Common myeloid progenitor, CD34-positive (primary cell): ENCODE measurements around the gene RASSF3.
"Not testable (repeated sequence)": the region's sequence is repeated elsewhere in the genome, so short reads cannot be mapped to it uniquely, and the experiment has no call there.

Experiments used
- CTCF ChIA-PET: fragments of 350-600 bp; sonication (Branson Sonifier 250); formaldehyde crosslinking; loops from one replicate; lab custom pipeline; 2021; ENCODE audit warnings: antibody characterized with exemption; lab: Charles Lee
- POLR2A ChIA-PET: fragments of 350-600 bp; sonication (Branson Sonifier 250); formaldehyde crosslinking; loops from one replicate; lab custom pipeline; 2021; ENCODE audit warnings: antibody characterized with exemption; lab: Charles Lee
- DNase-seq, 3 donors: peaks; one replicate each; pipeline versions ENCODE4 v3.0.0 to v3.0.0-alpha.2; 2013
- H3K27ac ChIP-seq, 2 experiments: 1 replicate in 1 of 2; 2 replicates in 1 of 2; pipeline ENCODE4 v1.7.0; 2013; ENCODE audit warnings: inconsistent platforms in 2 of 2, low read length in 2 of 2, mild to moderate bottlenecking in 2 of 2, low read depth in 1 of 2, moderate library complexity in 1 of 2; ENCODE audit not compliant: severe bottlenecking in 2 of 2, insufficient read depth in 1 of 2, poor library complexity in 1 of 2
- H3K27me3 ChIP-seq, 5 experiments: replicated peaks in 2 of 5; 1 replicate in 3 of 5; 2 replicates in 2 of 5; pipeline versions ENCODE4 v1.6.1 to v1.7.0; 2013; ENCODE audit warnings: low read length in 4 of 5, mild to moderate bottlenecking in 2 of 5, moderate library complexity in 2 of 5, inconsistent platforms in 1 of 5; ENCODE audit not compliant: insufficient read depth in 5 of 5, control insufficient read depth in 4 of 5
- H3K36me3 ChIP-seq, 4 experiments: 1 replicate in 2 of 4; 2 replicates in 2 of 4; pipeline versions ENCODE4 v1.6.1 to v1.7.0; 2013; ENCODE audit warnings: low read length in 3 of 4, control low read depth in 1 of 4, mild to moderate bottlenecking in 1 of 4; ENCODE audit not compliant: control insufficient read depth in 4 of 4, insufficient read depth in 4 of 4
- H3K4me1 ChIP-seq, 4 experiments: 1 replicate in 3 of 4; 2 replicates in 1 of 4; pipeline versions ENCODE4 v1.6.1 to v1.7.1; 2013; ENCODE audit warnings: low read length in 3 of 4, mild to moderate bottlenecking in 3 of 4, control low read depth in 1 of 4, inconsistent platforms in 1 of 4, moderate library complexity in 1 of 4; ENCODE audit not compliant: control insufficient read depth in 4 of 4, insufficient read depth in 4 of 4; ENCODE audit errors: control extremely low read depth in 1 of 4
- H3K4me3 ChIP-seq, 7 experiments: 1 replicate in 4 of 7; 2 replicates in 3 of 7; pipeline versions ENCODE4 v1.5.1 to v1.7.0; 2013; ENCODE audit warnings: mild to moderate bottlenecking in 7 of 7, low read length in 6 of 7, moderate library complexity in 6 of 7, inconsistent platforms in 2 of 7, low read depth in 2 of 7, control low read depth in 1 of 7; ENCODE audit not compliant: insufficient read depth in 4 of 7, control insufficient read depth in 1 of 7; ENCODE audit errors: extremely low read depth in 1 of 7
- H3K9me3 ChIP-seq, 5 experiments: 1 replicate in 4 of 5; 2 replicates in 1 of 5; pipeline versions ENCODE4 v1.6.1 to v1.7.1; 2013; ENCODE audit warnings: low read length in 4 of 5, mild to moderate bottlenecking in 2 of 5, inconsistent platforms in 1 of 5, low read depth in 1 of 5, moderate library complexity in 1 of 5; ENCODE audit not compliant: control insufficient read depth in 4 of 5, insufficient read depth in 2 of 5; ENCODE audit errors: control extremely low read depth in 1 of 5
- WGBS: methylation state at CpG from one replicate; pipeline ENCODE4 v1.1.5; 2013; ENCODE audit not compliant: insufficient coverage; 5-methylcytosine and 5-hydroxymethylcytosine counted together

RASSF3 gene

DNA sequence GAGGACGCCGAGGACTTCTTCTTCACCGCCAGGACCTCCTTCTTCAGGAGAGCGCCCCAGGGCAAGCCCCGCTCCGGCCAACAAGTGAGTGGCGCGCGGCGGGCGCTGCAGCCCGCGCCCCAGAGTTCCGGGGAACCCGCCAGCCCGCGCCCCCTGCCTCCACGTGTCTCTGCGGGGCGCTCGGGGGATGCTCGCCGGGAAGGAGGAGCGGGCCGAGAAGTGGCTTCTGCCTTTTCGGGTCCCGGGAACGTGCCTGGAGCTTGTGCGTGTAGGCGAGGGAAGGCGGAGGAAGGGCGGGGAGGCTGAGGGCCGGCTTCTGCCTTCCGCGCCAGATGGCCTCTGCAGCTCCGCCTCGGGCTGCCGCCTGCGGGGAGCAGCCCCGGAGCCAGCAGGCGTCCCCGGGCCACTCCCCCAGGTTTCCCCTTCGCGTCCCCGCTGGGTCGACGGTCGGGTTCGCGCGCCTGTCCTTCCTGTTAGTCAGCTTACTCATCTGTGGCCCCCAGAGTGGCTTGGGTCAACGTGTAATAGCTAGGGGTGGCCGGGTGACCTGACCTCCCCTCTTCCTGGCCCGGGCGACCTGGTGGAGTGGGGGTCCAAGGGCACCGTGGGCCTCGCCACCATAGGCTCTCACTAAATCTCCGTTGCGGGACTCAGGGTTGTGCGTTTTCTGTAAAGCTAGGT, 505 bp downstream of the RASSF3 start:
- 0% methylated on average over 57 of the region's 60 CpGs for WGBS
- ChIA-PET CTCF (interaction anchor here (1.0 to 3.5 kb wide), 4 partner anchors 15 to 86 kb away, joined by 3 to 14 read pairs (median 4); no protein-coding TSS in a partner anchor), POLR2A (interaction anchor here (0.5 to 1.1 kb wide), 2 partner anchors 14 to 142 kb away, joined by 3 read pairs; no protein-coding TSS in a partner anchor)
- H3K9me3 ChIP-seq = no peaks in the 10 kb centered on the region
- H3K36me3 ChIP-seq = peaks cover 0 to 4% (median 2%) of the 10 kb centered on the region in 4 experiments
- H3K27me3 ChIP-seq = no peaks in the 10 kb centered on the region
- peak overlapping the region; percentile 81 to 97 (median 87) for H3K4me3 ChIP-seq
- peak in 2 of 3 donors; percentile 65 to 76 for DNase-seq
- peak overlapping the region in 1 of 2 experiments; percentile 81 for H3K27ac ChIP-seq
- peaks cover 15 to 55% (median 36%) of the 10 kb centered on the region in 4 experiments for H3K4me1 ChIP-seq

DNA sequence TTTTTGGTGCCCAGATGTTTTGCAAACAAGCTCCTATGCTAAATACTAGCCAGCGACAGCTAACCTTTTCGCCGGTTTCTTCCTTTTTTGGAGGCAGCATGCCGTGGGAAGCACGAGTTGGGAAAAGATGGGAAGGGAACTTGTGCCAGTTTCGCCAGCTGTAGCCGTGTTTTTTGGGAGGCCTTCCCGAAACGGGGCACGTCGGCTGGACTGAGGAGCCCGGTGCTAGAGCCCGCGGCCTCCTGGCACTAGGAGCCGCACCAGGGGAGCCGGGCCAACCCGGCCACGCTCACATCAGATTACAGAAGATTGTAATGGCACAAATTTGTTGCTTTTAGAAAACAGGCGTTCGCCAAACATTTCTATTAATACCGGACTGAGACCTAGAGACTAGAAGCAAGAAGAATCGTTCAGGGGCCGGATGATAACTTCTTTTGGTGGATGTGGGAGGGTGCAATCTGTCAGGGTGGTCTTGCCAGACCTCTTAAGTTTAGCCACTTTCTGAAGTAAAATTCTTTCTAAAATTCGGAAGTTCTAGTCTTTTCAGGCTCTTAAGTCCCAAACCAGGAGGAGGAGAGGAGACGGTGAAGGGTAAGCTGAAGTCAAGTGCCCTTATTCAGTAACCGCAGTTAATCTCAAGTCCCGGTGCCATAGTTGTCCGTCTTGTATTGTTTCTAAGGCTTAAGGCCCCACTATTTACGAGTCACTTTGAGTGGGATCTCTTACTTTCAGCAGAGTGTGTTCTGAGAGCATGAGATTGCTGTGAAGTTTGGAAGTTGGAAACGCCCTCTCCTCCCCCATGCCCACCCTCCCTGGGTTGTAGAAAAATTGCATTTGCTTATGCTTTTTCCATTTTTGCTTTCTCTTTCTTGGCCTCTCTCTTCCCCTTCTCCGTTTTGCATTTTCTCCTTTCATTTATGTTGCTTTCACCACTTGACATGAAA, 1.3 kb downstream of the RASSF3 start:
- DNase-seq = peak in 2 of 3 donors; percentile 55 to 64
- H3K4me1 ChIP-seq = peaks cover 15 to 63% (median 39%) of the 10 kb centered on the region in 4 experiments
- ChIA-PET CTCF (interaction anchor here (1.0 to 3.5 kb wide), 5 partner anchors 9 to 85 kb away, joined by 3 to 14 read pairs (median 4); no protein-coding TSS in a partner anchor), POLR2A (no interaction called here)
- H3K9me3 ChIP-seq = no peaks in the 10 kb centered on the region
- no peaks in the 10 kb centered on the region for H3K27me3 ChIP-seq
- H3K4me3 ChIP-seq = peak overlapping the region; percentile 81 to 97 (median 87)
- peak overlapping the region; percentile 30 to 81 for H3K27ac ChIP-seq
- WGBS = 0% methylated on average over 26 of the region's 31 CpGs
- peaks cover 0 to 4% (median 2%) of the 10 kb centered on the region in 4 experiments for H3K36me3 ChIP-seq

DNA sequence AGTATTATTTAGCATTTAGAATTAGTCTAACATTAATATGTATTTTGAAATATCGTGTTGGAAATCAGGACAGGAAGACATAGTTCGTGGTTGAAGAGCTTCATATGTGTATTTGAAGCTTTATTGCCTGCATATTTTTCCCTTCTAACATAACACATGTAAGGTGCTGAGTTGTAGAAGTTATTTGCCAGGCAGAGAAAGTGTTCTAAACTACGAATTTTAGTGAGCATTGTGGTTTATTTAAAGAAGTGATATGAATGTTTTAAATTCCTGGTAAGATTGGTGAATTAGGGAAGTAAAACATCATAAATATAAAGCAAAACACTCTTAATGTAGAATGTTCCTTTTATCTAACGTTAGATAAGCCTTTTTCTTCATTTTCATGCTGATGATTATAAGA, 2.5 kb downstream of the RASSF3 start:
- Histone ChIP-seq H3K9me3 (no peaks in the 10 kb centered on the region), H3K4me3 (peak overlapping the region in 4 of 7 experiments; percentile 40 to 89 (median 85)), H3K4me1 (peaks cover 15 to 65% (median 41%) of the 10 kb centered on the region in 4 experiments), H3K27me3 (no peaks in the 10 kb centered on the region), H3K36me3 (peaks cover 0 to 6% (median 3%) of the 10 kb centered on the region in 4 experiments), H3K27ac (no peak overlapping the region)
- WGBS = no CpG with 5 or more reads among the region's 4 CpGs
- CTCF ChIA-PET = interaction anchor here (1.1 to 1.2 kb wide), 2 partner anchors 8 to 83 kb away, joined by 3 to 4 read pairs; no protein-coding TSS in a partner anchor
- DNase-seq = no peak
- POLR2A ChIA-PET = no interaction called here

DNA sequence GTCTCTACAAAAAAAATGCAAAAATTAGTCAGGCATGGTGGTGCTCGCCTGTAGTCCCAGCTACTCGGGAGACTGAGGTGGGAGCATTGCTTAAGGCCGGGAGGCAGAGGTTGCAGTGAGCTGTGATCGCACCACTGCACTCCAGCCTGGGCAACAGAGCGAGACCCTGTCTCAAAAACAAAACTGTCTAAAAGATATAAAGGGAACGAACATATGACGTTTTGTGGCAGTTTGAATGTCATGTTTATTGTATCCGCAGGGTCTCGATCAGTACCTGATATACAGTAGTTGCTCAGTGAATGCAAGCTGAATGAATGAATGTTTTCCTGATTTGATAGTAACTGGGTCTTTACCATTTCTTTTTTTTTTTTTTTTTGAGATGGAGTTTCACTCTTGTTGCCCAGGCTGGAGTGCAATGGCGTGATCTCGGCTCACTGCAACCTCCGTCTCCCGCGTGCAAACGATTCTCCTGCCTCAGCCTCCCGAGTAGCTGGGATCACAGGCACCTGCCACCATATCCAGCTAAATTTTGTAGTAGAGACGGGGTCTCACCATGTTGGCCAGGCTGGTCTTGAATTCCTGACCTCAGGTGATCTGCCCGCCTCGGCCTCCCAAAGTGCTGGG, 3.6 kb downstream of the RASSF3 start:
- peaks cover 19 to 67% (median 40%) of the 10 kb centered on the region in 4 experiments for H3K4me1 ChIP-seq
- H3K27ac ChIP-seq, DNase-seq, H3K36me3 ChIP-seq, H3K27me3 ChIP-seq, H3K4me3 ChIP-seq, H3K9me3 ChIP-seq, POLR2A ChIA-PET: not testable (repeated sequence)
- CTCF ChIA-PET = interaction anchor here (1.0 to 1.5 kb wide), 3 partner anchors 31 to 82 kb away, joined by 3 to 4 read pairs (median 4); no protein-coding TSS in a partner anchor
- 95% methylated on average over 15 of the region's 19 CpGs for WGBS

DNA sequence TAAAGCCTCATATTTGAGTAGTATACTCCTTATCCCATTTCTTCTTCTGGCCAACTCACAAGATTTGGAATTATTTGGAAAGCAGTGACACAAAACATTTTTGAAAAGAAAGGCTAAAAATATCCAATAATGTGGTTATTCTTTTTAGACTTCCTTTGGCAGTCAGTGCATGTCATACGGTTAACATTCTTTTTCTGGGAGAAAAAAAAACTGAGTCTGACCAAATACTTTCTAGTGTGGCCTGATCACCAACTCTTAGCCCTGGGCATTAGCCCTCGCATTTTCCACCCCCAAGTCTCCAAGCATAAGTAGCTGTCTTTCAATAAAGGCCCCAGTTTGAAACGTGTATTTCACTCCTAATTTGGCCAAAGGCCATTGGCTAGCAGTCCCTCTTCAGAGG, 5.9 kb downstream of the RASSF3 start:
- Histone ChIP-seq H3K4me3 (peak overlapping the region in 1 of 7 experiments; percentile 4), H3K4me1 (peaks cover 26 to 75% (median 44%) of the 10 kb centered on the region in 4 experiments), H3K36me3 (peaks cover 0 to 6% (median 3%) of the 10 kb centered on the region in 4 experiments), H3K9me3 (no peaks in the 10 kb centered on the region), H3K27ac (no peak overlapping the region), H3K27me3 (no peaks in the 10 kb centered on the region)
- POLR2A ChIA-PET = no interaction called here
- no peak for DNase-seq
- no CpG with 5 or more reads among the region's 3 CpGs for WGBS
- CTCF ChIA-PET = interaction anchor here (0.8 to 1.7 kb wide), 3 partner anchors 9 to 70 kb away, joined by 3 to 7 read pairs (median 6); no protein-coding TSS in a partner anchor

DNA sequence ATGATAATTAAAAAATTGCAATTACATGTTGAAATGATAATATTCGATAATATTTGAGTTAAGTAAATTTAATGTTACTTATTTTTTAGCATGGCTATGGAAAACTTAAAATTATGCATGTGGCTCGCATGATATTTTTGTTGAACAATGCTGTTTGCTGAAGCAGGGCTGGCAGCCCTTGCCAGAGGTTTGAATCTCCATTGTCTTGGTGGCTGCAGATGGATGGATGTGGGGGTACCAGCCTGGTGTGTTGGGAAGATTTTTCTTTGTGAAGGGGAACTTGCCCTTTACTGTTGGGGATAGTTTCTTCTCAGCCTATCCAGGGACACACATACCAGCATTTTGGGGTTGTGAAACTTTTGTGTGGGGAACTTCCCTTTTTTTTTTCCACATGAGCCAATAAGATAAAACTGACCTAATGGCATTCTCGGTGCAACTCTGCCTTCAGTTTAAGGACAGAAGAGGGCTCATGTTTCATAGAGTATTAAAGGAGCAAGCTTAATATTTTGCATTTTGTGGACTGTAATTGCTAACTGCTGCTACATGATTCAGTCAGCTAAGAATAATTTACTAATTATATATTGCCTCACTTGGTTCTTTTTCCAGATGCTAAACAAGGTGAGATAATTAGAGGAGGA, 8.8 kb downstream of the RASSF3 start:
- CTCF ChIA-PET = interaction anchor here (1.0 to 1.7 kb wide), 2 partner anchors 10 to 75 kb away, joined by 3 to 4 read pairs; no protein-coding TSS in a partner anchor
- peaks cover 0 to 6% (median 3%) of the 10 kb centered on the region in 4 experiments for H3K36me3 ChIP-seq
- peaks cover 15 to 70% (median 35%) of the 10 kb centered on the region in 4 experiments for H3K4me1 ChIP-seq
- 71% methylated on average over 1 of the region's 3 CpGs for WGBS
- no peaks in the 10 kb centered on the region for H3K27me3 ChIP-seq
- DNase-seq = peak; percentile 82 to 91 (median 91)
- H3K27ac ChIP-seq = peak overlapping the region in 1 of 2 experiments; percentile 74
- POLR2A ChIA-PET = no interaction called here
- H3K9me3 ChIP-seq = no peaks in the 10 kb centered on the region
- H3K4me3 ChIP-seq = peak overlapping the region in 4 of 7 experiments; percentile 15 to 50 (median 28)
